ENCODE measurements around the gene CWF19L2.
"Not testable (repeated sequence)": the region's sequence is repeated elsewhere in the genome, so short reads cannot be mapped to it uniquely, and the experiment has no call there.

Gene CWF19L2

DNA sequence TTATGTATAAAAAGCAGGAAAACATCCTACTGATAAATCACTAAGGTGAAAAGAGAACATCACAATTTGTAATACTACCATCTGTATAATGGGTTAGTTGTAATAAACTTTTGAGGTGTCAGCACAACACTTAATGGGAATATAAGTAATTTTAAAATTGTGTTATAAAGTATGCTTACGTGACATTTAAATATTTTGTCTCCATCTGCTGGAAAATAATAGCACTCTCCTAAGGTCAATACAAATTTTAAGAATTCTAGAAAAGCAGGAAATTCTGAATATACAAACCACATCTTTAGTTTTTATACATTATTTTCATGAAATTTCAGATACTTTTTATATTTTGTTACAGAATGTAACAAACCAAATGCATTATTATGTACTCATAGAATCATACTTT, 19.5 kb downstream of the CWF19L2 start:
- no peak for DNase-seq (ENCODE audit: low read depth in 2 of 2)

DNA sequence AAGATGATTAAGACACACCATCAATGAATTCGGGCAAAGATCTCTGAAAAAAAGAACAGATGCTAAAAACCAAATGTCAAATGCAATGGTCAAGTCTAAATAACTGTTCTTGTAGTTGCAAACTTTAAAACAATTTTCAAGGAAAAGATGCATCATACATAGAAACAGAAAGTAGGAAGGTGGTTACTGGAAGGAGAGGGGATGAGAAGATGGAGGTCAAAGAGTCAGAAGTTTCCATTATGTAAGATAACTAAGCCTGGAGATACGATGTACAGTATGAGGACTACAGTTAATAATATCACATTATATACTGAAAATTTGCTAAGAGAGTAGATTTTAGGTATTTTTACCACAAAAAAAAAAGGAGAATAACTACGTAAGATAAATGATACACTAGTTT, 27.1 kb downstream of the CWF19L2 start:
- no peak for DNase-seq (ENCODE audit: low read depth in 2 of 2)

DNA sequence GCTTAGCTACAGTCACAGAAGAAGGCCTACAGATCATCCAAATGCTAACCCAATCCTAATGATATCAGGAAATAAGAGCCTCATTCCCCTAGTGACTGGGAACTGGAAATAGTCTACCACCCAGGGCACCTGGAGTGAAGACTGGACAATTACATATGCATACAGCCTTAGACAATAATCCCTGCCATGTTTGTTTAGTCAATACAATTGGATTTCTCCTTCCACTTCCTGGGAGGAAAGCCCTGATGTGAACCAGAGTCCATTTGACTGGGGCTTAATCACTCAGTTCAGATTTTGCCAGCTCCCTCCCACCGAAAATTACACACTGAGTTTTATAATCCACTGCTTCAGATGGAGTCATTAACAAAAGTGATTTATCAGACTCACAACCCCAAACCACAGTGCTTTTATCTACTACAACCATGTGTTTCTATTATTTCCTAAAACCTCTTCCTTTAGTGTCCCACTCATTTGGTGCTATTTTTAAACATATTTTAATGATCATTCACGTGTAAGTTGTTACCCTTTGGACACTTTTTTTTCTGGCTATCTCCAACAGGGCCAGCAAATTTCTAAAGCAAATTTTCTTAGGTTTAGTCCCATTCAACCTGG, 29.9 kb downstream of the CWF19L2 start:
- DNase-seq (ENCODE audit: low read depth in 2 of 2), result no peak

DNA sequence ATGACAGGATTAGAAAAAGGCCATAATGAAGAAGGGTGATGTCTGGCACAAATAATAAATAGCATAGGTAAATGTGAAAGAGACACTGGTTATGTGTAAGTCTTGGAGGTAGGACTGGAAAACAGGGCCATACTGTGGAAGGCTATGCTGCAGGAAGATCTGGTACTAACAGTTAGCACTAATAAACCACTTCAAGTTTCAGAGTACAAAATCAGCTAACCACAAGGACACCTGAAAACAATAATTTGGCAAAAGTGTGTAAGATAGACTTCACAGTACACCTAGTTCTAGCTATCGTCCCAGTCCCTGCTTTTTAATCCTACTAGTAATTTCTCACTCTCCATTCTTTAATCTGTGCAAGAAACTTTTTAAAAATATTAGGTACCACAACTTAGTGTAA, 44.3 kb downstream of the CWF19L2 start:
- DNase-seq (ENCODE audit: low read depth in 2 of 2), result no peak

DNA sequence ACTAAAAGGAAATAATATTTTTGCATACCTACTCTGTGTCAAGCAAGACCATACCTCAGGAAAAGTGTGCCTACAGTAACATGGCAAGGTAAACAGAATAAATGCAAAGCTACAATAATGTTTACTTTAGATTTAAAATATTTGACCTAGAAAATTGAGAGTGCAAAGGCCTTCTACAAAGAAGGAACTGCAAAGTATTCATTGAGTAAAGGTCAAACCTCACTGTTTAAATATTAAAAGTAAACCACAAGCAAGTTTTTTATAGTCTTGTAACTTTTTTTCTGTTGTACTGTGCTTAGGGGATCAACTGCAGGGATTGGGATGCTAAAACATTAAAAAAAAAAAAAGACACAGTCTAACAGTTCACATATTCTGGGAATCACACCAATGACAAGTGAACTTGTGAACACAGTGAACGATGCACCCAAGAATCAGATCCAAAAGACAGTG, 48.8 kb downstream of the CWF19L2 start:
- DNase-seq (ENCODE audit: low read depth in 2 of 2), result no peak

DNA sequence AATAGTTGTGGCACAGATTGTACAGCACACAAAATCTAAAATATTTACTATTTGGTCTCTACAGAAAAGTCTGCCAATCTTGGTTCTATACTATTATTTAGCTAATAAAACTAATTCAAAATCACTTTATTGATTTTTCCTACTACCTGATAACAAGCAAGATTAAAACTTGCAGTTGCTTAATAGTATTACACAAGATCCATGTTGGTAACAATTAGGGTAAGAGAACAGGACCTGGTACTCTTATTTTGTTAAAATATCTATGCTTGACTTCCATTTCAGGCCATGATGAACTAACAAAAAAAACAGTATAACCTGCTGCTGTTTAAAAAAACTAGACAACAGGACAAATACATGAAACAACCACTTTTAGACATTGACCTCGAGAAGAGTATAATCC, 52.4 kb downstream of the CWF19L2 start:
- DNase-seq (ENCODE audit: low read depth in 2 of 2), result no peak

DNA sequence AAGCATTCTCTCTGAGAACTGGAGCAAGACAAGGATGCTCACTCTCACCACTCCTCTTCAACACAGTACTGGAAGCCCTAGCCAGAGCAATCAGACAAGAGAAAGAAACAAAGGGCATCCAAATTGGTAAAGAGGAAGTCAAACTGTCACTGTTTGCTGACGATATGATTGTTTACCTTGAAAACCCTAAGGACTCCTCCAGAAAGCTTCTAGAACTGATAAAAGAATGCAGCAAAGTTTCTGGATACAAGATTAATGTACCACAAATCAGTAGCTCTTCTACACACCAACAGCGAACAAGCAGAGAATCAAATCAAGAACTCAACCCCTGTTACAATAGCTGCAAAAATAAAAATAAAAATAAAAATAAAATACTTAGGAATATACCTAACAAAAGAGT, 56.5 kb downstream of the CWF19L2 start:
- not testable (repeated sequence) for DNase-seq (ENCODE audit: low read depth in 2 of 2)

DNA sequence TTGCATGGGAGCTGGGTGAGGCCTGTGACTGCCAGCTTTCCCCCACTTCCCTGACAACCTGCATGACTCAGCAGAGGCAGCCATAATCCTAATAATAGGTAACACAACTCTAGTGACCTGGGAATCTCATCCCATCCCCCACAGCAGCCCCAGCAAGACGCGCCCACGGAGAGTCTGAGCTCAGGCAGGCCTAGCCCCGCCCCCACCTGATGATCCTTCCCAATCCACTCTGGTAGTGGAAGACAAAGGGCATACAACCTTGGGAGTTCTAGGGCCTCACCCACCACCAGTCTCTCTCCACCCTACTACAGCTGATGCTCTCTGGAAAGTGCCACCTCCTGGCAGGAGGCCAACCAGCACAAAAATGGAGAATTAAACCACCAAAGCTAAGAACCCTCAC, 60.3 kb downstream of the CWF19L2 start:
- DNase-seq (ENCODE audit: low read depth in 2 of 2), result no peak

DNA sequence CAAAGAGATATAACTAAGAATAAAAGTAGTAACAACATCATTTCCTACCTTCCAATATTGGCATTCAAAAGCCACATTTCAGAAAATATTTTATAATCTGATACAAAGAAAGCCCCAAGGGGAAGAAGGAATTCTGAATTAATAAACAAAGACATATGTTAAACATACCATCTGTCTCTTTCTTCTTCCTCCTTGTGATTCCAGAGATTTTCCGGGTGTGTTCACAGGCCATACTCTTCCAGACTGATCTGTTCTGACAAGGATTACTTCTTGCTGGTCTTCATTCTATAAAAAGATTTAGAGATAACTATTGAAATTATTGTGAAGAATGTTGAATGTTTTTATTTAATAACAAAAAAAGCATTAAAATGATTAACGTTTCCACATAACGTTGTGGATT, 65.0 kb downstream of the CWF19L2 start:
- DNase-seq (ENCODE audit: low read depth in 2 of 2), result no peak

DNA sequence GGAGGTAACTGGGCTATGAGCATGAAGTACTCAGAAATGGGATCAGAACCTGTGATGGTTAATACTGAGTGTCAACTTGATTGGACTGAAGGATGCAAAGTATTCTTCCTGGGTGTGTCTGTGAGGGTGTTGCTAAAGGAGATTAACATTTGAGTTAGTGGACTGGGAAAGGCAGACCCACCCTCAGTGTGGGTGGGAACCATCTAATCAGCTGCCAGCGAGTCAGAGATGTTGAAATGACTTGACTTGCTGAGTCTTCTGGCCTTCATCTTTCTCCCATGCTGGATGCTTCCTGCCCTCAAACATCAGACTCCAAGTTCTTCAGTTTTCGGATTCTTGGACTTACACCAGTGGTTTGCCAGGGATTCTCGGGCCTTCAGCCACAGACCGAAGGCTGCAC, 66.9 kb downstream of the CWF19L2 start:
- not testable (repeated sequence) for DNase-seq (ENCODE audit: low read depth in 2 of 2)

DNA sequence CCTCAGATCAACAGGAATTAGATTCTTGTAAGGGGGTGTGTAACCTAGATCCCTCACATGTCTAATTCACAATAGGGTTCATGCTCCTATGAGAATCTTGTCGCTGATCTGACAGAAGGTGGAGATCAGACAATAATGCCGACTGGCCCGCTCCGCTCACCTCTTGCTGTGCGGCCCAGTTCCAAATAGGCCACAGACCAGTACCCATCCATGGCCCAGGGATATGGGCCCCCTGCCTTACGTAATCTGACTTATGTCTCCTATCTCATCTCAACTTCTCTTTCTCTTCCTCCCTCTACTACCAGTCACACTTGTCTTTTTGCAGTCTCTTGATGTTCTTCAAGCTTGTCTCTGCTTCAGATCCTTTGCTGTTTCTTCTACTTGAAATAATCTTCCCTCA, 70.0 kb downstream of the CWF19L2 start:
- DNase-seq (ENCODE audit: low read depth in 2 of 2), result no peak

DNA sequence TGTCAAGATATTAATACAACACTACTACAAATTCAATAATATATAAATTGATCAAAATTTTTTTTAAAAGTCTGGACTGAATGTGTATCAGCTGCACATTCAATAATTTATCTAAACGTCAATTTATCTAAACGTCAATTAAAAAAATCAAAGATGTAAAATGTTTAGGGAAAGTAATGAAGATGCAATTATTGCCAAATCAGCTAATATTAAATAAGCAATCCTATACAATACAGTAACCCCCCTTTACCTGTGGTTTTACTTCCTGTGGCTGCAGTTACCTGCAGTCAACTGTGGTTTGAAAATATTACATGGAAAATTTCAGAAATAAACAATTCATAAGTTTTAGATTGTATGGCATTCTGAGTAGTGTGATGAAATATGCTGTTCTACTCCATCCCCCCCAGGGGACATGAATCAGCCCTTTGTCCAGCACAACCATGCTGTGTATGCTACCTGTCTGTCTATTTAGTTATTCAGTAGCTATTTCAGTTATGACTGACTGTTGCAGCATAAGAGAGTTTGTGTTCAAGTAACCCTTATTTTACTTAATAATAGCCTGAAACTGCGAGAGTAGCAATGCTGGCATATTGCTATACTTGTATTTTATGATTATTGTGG, 72.2 kb downstream of the CWF19L2 start:
- no peak for DNase-seq (ENCODE audit: low read depth in 2 of 2)

DNA sequence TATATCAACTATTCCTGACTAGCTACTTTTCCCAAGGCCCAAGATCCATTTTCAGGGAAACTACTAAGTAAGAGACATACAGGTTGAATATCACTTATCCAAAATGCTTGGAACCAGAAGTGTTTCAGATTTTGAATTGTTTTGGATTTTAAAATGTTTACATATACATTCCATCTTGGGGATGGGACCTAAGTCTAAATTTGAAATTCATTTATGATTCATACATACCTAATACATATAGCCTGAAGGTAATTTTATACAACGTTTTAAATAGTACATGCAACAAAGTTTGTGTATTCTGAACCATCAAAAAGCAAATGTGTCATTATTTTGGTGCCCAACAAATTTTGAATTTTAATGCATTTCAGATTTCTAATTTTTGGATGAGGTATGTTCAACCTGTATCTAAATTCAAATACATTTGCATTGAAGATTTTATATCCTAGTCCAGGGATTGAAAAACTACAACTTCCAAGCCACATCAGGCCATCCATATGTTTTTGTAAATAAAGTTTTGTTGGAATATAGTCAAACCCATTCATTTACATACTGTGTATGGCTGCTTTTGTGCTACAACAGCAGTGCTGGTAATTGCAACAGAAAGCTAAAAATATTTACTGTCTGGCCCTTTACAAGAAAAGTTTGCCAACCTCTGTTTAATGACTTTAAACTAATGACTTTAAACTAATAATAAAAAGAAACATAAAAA, 73.3 kb downstream of the CWF19L2 start:
- no peak for DNase-seq (ENCODE audit: low read depth in 2 of 2)

DNA sequence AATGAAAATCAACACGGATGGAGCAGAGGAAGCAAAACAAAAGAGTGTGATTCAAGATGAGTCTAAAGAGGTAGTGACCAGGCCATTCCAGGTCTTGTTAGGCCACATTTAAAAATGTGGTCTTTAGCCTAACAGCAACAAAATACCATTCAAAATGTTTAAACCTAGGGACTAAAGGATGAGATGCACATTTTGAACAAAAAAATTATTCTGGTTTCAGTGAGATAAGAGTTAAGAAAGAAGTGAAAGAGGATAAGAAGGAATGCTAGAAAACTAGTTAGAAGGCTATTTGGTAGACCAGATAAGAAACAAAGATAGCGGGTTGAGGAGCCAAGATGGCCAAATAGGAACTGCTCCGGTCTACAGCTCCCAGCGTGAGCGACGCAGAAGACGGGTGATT, 85.2 kb downstream of the CWF19L2 start:
- no peak for DNase-seq (ENCODE audit: low read depth in 2 of 2)

DNA sequence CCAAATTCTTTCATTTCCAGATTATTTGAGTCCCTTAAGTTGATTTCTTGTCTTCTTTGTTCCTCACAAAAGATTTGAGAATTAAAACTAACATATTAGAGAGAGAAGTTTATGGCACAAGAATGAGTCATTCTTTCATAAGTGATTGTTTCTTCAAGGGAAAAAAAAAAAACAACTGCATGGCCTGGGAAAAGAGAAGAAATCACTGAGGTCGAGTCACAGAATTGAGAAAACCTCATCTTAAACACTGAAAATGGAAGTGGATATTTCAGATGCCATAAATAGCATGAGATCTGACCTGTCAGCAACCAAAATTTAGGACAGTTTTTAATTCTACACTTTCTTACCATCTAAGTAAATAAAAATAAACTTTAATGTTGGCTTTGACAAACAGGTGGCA, 87.2 kb downstream of the CWF19L2 start:
- DNase-seq (ENCODE audit: low read depth in 2 of 2), result no peak

DNA sequence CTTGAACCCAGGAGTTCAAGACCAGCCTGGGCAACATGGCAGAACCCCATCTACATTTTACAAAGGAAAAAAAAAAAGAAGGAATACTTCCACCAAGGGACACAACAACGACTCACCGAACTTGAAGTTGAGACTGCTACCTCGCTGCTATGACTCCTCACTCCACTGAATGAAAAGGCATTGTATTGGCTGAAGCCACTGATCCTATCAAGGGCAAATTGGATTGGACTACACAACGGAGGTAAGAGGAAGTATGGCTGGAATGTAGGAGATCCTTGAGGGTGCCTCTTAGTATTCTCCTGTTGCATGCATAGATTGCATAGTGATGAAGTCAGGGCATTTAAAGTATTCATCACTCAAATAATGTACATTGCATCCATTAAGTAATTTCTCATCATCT, 97.9 kb downstream of the CWF19L2 start:
- no peak for DNase-seq (ENCODE audit: low read depth in 2 of 2)

DNA sequence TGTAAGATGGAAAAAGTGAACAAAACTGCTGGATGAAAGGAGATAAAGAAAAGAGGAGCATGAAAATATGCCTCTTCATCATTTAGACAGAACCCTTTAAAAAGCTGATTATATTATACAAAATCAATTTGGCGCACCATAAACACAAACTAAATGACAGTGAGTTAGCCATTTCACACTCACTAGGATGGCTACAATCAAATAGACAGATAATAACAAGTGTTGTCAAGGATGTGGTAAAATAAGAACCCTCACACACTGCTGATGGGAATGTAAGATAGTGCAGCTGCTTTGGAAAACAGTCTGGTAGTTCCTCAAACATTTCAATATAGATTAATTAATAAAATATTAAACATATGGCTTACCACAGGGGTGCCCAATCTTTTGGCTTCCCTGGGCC, 99.7 kb downstream of the CWF19L2 start:
- DNase-seq (ENCODE audit: low read depth in 2 of 2), result no peak

DNA sequence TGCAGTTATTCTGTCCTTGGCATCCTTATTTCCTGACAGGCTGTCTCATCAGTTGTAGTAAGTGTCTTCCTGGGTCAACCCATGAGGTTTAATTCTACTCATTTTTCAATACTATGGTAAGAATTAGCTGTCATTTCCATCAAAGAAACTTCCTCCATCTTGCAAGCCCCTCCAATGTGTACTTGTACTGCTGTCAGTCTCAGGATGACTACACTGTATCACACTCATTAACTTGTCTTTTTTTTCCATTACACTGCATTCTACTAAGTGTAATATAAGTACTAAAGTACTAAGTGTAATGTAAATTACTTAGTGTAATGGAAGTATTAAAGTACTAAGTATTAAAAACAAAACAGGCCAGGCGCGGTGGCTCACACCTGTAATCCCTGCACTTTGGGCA, 102.8 kb downstream of the CWF19L2 start:
- no peak for DNase-seq (ENCODE audit: low read depth in 2 of 2)

DNA sequence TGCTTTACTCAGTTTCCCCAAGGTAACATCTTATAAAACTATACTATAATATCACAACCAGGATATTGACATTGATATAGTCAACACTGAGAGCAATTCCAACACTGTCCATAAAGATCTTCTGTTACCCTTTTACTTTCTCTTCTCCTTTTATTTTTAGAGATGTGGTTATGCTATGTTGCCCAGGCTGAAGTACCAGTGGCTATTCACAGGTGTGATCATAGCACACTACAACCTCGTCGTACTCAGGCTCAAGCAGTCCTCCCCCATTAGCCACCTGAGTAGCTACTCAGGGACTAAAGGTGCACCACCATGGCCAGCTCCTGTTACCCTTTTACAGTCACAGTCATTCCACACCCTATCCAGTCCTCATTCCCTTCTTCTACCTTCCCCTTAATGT, 119.7 kb downstream of the CWF19L2 start:
- no peak for DNase-seq (ENCODE audit: low read depth in 2 of 2)

DNA sequence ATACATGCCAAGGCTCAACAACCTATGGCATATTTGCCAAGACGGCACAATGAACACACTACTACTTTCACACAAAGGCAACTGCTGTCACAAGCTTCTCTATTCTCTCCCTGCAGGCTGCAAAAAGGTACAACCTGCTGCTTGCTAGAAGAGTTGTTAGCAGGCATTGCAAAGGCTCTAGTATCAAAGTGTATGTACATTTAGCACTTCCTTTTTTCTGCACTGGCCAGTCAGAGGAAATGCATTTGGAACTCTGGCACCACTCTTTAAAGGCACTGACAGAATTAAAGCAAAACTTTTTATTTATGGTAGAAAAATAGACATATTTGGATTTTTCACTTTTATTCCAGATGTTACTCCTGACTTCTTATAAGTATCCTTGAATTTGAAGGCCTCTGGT, 125.9 kb downstream of the CWF19L2 start:
- no peak for DNase-seq (ENCODE audit: low read depth in 2 of 2)

DNA sequence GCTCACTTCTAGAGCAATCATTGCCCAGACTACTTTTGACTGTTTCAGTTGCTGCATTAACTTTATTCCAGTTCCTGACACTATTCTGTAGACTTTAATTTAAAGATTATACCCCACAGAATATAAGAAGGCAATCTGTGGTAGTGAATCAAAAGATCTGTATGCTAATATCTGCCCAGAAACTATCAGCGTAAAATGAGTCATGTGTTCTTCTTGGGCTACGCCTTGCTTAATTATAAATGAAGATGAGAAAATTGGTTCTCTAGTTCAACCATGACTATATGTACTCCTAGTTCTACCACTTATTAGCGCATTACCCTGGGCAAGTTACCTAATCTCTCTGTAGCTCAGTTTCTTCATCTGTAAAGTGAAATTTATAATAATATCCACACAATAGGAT, 128.5 kb downstream of the CWF19L2 start:
- no peak for DNase-seq (ENCODE audit: low read depth in 2 of 2)

DNA sequence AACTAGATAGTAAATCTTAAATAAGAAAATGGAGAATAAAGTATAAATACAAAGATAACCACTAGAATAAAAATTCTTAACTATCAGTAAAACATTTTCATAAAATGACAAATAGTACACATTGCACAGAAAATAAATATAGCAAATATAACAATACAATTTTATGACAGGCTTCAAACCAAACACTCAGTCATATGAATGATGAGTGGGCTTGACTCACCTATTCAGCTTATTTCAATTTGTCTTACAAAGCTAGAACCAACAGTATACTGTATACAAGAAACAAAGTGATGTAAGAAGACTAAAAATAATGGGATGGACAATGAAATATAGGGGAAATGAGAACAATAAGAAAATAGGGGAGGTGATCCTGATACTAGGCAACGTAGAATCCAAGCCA, 141.2 kb downstream of the CWF19L2 start:
- DNase-seq (ENCODE audit: low read depth in 2 of 2), result no peak

DNA sequence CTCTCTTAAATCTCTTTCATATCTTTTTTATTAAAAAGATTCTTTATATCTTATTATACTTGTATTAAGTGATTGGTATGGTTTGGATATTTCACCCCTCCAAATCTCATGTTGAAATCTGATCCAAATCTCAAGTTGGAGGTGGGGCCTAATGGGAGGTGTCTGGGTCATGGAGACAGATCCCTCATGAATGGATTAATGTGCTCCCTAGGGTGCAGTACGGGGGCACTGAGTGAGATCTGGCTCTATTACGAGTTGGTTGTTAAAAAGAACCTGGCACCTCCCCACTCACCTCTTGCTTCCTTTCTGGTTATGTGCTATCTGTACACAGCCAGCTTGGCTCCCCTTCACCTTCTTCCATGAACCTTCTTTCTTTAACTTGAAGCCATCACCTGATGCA, 149.6 kb downstream of the CWF19L2 start:
- DNase-seq (ENCODE audit: low read depth in 2 of 2), result no peak
